Tongue (tissue), 2 donors: ENCODE results near the gene EPB41L2. TPM values are rescaled to one million over a fixed set of nuclear protein-coding genes. Genes with fewer than 3 reads are reported as not detected.
"Not testable (repeated sequence)": the region's sequence is repeated elsewhere in the genome, so short reads cannot be mapped to it uniquely, and the experiment has no call there.

ENCODE experiments used
- DNase-seq: peaks from one replicate; pipeline ENCODE4 v3.0.0-alpha.2; 2015
- total RNA-seq: library from RNA; depleted of rRNA; stranded (reverse); fragments of >200 nt; gene quantifications from one replicate; pipeline ENCODE4 v1.2.3, GENCODE V29; 2014

EPB41L2 gene
- total RNA-seq, 1 donor from 2014 or later, result 208 TPM

GRCh38 chr6:130944486-130944885 is 118.6 kb downstream of the EPB41L2 start:
- no peak for DNase-seq

DNA sequence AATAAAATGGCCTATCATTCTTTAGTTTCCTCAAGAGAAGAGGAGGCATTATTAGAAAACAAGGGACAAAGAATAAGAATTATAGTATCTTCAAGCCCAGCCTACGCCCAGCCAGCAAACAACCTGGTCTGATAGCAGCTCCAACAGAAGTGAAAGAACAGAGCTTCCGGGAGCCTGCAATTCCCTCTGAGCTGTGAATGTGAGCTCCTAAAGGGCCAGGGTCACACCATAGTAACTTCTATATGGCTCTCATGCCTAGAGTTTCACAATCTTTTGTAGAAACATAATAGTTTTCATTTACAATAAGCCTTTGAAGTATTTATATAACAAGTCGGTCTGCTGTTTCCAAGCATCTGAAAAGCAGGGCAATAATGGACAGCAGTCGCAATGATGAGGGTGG is 119.3 kb downstream of the EPB41L2 start:
- DNase-seq, result no peak

DNA sequence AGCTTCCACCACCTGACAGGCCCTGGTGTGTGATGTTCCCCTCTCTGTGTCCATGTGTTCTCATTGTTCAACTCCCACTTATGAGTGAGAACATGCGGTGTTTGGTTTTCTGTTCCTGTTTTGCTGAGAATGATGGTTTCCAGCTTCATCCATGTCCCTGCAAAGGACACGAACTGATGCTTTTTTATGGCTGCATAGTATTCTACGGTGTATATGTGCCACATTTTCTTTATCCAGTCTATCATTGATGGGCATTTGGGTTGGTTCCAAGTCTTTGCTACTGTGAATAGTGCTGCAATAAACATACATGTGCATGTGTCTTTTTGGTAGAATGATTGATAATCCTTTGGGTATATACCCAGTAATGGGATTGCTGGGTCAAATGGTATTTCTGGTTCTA is 120.3 kb downstream of the EPB41L2 start:
- not testable (repeated sequence) for DNase-seq

- no peak for DNase-seq
These were observed 125.0 kb downstream of the EPB41L2 start for GRCh38 chr6:130937942-130938604.

GRCh38 chr6:130936933-130937332 is 126.1 kb downstream of the EPB41L2 start:
- DNase-seq, result no peak

- no peak for DNase-seq
These were observed 127.1 kb downstream of the EPB41L2 start for GRCh38 chr6:130935978-130936377.

DNA sequence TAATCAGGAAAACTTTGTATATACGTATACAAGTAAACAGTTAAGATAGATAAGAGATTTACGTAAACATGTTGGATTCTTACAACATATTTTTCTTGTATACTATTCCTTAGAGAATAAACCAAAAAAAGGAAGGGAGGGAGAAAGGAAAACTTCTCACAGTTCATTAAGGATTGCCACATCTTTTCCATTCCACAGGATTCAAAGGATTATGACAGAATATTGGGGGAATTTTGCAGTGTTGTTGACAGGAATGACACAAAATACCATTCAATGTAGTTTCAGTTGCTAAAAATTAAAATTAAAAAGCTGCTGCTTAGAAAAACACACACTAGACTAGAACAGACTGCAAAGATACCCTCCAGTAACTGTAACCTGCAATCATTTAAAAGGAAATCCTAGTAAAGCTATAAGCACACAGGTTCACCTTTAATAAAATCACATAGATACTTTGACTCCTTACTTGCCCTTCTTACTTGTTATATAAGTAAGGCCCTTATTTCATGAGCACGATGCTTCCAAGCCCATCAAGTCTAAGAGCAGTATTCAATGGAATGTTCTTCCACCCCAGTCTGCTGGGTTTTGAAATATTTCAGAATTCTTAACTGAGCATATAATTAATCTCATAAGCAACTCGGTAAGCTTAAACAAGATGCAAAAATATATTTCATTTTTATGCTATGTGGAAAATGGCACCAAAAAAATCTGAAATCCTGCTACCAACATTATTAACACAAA is 128.0 kb downstream of the EPB41L2 start:
- no peak for DNase-seq

GRCh38 chr6:130933712-130934200 is 129.3 kb downstream of the EPB41L2 start:
- DNase-seq, result peak; percentile 69

- DNase-seq, result no peak
These were observed 130.1 kb downstream of the EPB41L2 start for GRCh38 chr6:130932921-130933320.

DNA sequence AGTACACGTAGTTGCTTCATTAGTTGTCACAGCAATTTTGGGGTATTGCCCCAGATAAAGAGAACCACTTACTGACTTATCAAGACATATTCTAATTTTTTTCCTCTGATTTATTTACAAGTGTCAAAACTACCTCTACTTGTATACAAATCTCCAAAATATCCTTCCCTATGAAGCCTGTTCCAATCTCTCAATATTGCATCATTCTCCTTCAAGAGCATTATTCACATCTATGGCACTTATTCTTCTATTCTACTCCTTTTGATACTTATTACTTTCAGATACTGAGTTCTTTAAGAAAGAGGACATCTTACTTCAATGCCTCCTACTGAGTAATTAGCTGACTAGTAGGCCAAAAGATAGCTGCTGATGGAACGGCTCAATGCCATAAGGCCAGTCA is 130.6 kb downstream of the EPB41L2 start:
- DNase-seq, result no peak

DNA sequence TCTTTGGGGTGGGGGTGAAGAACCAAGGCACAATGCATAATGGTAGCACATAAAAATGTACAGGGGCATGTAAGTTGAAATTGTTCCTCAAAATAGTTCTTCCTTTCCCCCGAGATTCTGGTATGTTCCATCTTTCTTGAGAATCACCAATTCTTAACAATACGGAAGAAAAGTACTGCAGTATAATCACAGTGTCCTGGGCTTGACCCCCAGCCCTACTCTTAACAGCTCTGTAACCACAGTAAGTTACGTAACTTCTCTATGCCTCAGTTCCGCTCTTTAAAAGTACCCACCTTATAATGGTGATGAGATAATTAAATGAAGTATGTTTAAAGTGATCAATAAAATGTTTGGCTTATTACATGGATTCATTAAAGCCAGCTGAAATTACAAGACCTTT is 131.4 kb downstream of the EPB41L2 start:
- DNase-seq, result no peak

DNA sequence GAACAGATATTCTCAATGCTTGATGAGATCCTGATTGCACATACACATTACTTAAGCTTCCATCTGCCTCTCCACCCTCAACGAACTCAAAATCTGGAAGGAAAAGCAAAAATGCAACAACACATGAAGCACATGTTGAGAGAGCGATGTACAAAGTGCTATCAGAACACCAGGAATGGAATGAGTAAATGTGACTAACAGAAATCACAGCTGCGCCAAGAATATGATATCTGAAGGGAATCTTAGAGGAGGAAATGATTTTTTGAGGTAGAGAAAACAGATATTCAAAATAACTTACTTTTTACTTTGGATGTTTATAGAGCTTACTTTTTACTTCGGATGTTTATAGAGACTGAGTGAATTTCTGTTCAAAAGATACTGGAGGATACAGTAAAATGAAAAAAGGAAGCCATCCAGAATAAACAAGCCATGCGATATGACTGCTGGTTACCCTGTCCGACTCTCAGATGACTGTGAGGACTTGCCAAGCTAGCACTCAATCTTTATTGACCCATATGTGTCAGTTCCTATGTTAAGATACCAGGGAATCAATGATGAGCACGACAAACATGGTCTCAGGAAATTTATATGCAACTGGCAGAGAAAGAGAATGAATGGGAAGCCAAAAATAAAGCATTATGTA is 133.9 kb downstream of the EPB41L2 start:
- peak; percentile 29 for DNase-seq

GRCh38 chr6:130928158-130928912 is 134.7 kb downstream of the EPB41L2 start:
- no peak for DNase-seq

DNA sequence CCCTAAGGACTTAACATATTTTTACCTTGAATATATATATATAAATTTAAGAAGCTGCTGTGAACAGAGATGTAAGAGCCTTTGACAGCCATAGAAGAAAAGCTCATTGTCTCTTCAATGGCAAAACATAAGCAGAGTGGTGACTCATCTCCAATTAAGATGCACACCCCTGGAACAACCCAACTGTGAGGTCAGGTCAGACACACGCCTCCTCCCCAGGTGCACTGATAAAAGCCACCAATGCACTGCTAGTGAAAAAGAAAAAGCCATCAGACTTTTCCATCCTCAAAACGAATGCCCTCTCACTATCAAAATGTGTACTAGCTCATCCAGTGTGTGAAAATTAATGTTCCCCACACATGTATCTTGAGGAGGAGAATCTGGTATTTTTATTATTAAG is 135.7 kb downstream of the EPB41L2 start:
- no peak for DNase-seq

DNA sequence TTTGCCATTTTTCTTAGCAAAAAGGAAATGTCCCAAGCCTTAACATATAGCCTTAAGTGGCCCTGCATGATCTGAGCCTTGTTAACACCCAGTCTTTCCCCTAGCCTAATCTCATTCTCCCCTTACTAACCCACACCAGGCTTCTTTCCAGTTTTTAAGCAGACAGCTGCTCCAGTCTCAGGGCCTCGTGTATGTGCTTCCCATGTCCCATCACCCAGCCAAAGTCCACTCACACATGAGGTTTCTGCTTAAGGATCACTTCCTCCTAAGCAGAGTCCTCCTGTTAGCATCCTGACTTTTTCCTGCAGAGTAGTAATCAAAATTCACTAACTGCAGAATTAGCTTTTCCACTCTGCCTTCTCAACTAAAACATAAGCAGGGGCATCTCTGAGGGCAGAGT is 139.7 kb downstream of the EPB41L2 start:
- no peak for DNase-seq

GRCh38 chr6:130922922-130923321 is 140.1 kb downstream of the EPB41L2 start:
- DNase-seq, result no peak

GRCh38 chr6:130920969-130921368 is 142.1 kb downstream of the EPB41L2 start:
- DNase-seq, result no peak

DNA sequence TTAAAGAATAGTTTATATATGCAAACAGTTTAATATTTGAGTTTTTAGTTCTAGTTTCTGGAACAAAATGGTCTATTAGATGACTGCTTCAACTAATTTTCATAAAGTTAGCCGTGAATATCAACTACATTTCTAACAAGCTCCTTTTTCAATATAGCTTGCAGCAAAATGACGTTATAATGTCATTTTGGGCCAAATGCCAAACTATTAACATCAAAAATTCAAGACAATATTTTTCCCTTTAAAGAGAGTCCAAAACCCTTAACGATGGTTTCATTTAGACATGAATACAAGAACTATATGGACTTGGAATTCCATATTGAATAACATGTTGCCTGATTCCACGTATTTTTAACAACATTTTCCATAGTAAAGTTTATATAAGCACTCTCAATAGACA is 144.9 kb downstream of the EPB41L2 start:
- DNase-seq, result no peak

DNA sequence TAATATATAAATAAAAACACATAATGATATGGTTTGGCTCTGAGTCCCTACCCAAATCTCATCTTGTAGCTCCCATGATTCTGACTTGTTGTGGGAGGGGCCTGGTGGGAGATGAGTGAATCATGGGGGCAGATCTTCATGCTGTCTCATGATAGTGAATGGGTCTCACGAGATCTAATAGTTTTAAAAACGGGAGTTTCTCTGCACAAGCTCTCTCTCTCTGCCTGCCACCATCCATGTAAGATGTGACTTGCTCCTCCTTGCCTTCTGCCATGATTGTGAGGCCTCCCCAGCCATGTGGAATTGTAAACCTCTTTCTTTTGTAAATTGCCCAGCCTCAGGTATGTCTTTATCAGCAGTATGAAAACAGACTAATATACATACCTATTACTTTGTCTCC is 147.4 kb downstream of the EPB41L2 start:
- not testable (repeated sequence) for DNase-seq

- peak; percentile 25 for DNase-seq
These were observed 149.9 kb downstream of the EPB41L2 start for GRCh38 chr6:130913120-130913519.

GRCh38 chr6:130912434-130912833 is 150.6 kb downstream of the EPB41L2 start:
- peak; percentile 92 for DNase-seq

- no peak for DNase-seq
These were observed 154.1 kb downstream of the EPB41L2 start for GRCh38 chr6:130908958-130909357.

- DNase-seq, result no peak
These were observed 154.9 kb downstream of the EPB41L2 start for GRCh38 chr6:130908188-130908587.
